ENCODE measurements around the gene FHOD1. TPM values are rescaled to one million over a fixed set of nuclear protein-coding genes. Genes with fewer than 3 reads are reported as not detected.

FHOD1 gene
- total RNA-seq, 4 donors from 2014 or later, result 1.9 to 7.4 (median 5.3) TPM

GRCh38 chr16:67283039-67283825, 36.0 kb upstream of the FHOD1 start:
- Histone ChIP-seq H3K9me3 (no peaks in the 10 kb centered on the region), H3K4me1 (peaks cover 7 to 29% (median 16%) of the 10 kb centered on the region in 3 donors), H3K4me3 (no peak overlapping the region), H3K27ac (no peak overlapping the region), H3K36me3 (peaks cover 0 to 10% (median 0%) of the 10 kb centered on the region in 3 donors), H3K27me3 (no peaks in the 10 kb centered on the region)
- intact Hi-C loops (cut with DNase I), result loop anchor here (10.0 kb wide), 1 partner anchor 132 kb away; the partner anchor contains the start of gene ZDHHC1
- 90 to 92% methylated on average over 7 of the region's 7 CpGs for WGBS, 2 donors
- DNase-seq, result no peak
- no peak for TF ChIP-seq POLR2A (IDR thresholded peaks at IDR 0.05)
- no peak for TF ChIP-seq CTCF (IDR thresholded peaks at IDR 0.05)

GRCh38 chr16:67282447-67282805, 35.1 kb upstream of the FHOD1 start:
- Histone ChIP-seq H3K4me3 (no peak overlapping the region), H3K27me3 (no peaks in the 10 kb centered on the region), H3K27ac (no peak overlapping the region), H3K36me3 (peaks cover 0 to 11% (median 0%) of the 10 kb centered on the region in 3 donors), H3K9me3 (no peaks in the 10 kb centered on the region), H3K4me1 (peaks cover 15 to 37% (median 23%) of the 10 kb centered on the region in 3 donors)
- DNase-seq, result no peak
- intact Hi-C loops (cut with DNase I), result loop anchor here (10.0 kb wide), 1 partner anchor 132 kb away; the partner anchor contains the start of gene ZDHHC1
- TF ChIP-seq CTCF (IDR thresholded peaks at IDR 0.05) (no peak), POLR2A (IDR thresholded peaks at IDR 0.05) (no peak)
- WGBS, 2 donors, result 93 to 96% methylated on average over 4 to 9 of the region's 10 CpGs

GRCh38 chr16:67281536-67282446, 34.5 kb upstream of the FHOD1 start:
- DNase-seq, result no peak
- Histone ChIP-seq H3K27me3 (no peaks in the 10 kb centered on the region), H3K4me1 (peaks cover 20 to 44% (median 23%) of the 10 kb centered on the region in 3 donors), H3K27ac (no peak overlapping the region), H3K4me3 (no peak overlapping the region), H3K36me3 (peaks cover 0 to 15% (median 0%) of the 10 kb centered on the region in 3 donors), H3K9me3 (no peaks in the 10 kb centered on the region)
- intact Hi-C loops (cut with DNase I), result loop anchor here (10.0 kb wide), 1 partner anchor 133 kb away; the partner anchor contains the start of gene ZDHHC1
- TF ChIP-seq POLR2A (IDR thresholded peaks at IDR 0.05) (no peak), CTCF (IDR thresholded peaks at IDR 0.05) (no peak)
- 85 to 96% methylated on average over 3 to 4 of the region's 14 CpGs for WGBS, 2 donors

- 93 to 100% methylated on average over 1 to 3 of the region's 15 CpGs for WGBS, 2 donors
- TF ChIP-seq POLR2A (IDR thresholded peaks at IDR 0.05), result no peak
- intact Hi-C loops (cut with DNase I), result loop anchor here (10.0 kb wide), 1 partner anchor 134 kb away; the partner anchor contains the start of gene ZDHHC1
Measured at GRCh38 chr16:67280090-67281015, 33.1 kb upstream of the FHOD1 start.

More at GRCh38 chr16:67280090-67281015, 33.1 kb upstream of the FHOD1 start:
- no peaks in the 10 kb centered on the region for H3K9me3 ChIP-seq
- no peaks in the 10 kb centered on the region for H3K27me3 ChIP-seq
- no peak for DNase-seq
- H3K36me3 ChIP-seq, result peaks cover 0 to 20% (median 6%) of the 10 kb centered on the region in 3 donors
- peak overlapping the region in 2 of 4 donors; percentile 62 to 78 for H3K4me3 ChIP-seq
- H3K27ac ChIP-seq, result peak overlapping the region in 2 of 4 donors; percentile 47 to 83
- peaks cover 20 to 45% (median 23%) of the 10 kb centered on the region in 3 donors for H3K4me1 ChIP-seq
